NB4 (cell line): ENCODE data around the gene USH1C.

Source experiments
- MYC ChIP-seq: IDR thresholded peaks from 2 replicates; pipeline ENCODE4 v1.6.1; 2011; ENCODE audit warnings: low read depth, low read length
- POLR2A ChIP-seq: IDR thresholded peaks from 2 replicates; pipeline ENCODE4 v1.6.1; 2011; ENCODE audit warnings: mild to moderate bottlenecking; ENCODE audit not compliant: insufficient read length; ENCODE audit errors: extremely low read depth
- TF ChIP-seq, protein P1 (sequence below): IDR thresholded peaks from one replicate; pipeline ENCODE4 v1.5.1; 2012; ENCODE audit warnings: low read depth, low read length

DNA sequence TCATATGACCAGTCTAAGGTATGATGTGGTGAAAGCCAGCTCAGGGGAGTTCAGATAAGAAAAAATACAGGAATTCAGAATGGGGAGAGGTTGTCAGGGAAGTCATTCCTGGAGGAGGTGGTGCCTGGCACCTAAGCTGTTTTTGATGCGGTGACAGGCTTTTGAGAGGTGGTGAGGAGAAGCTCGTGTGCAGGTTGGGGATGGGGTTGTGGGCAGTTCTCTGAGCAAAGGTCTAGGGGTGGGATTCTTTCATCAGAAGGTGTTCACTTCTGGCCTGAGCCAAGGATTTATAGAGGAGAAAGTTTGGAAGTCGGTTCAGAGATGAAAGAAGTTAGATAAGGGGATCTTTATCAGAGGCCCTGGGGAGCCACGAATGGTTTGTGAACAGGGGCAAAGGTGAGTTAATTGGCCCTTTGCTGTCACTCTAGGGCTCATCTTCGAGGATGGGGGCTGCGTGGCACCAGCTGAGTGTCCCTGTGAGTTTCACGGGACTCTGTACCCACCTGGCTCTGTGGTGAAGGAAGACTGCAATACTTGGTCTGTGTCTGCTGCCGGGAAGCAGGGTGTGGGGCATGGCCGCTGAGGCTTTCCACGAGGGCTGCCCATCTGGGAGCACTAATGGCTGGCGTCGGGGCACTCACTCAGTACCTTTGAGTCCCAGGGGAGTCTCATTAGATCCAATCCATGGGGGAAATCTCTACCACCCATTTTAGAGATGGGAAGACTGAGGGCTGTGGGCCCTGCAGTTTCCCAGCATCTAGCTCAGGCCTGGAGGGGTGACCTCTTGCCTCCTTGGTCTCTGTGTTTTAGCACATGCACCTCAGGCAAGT is 16.3 kb upstream of the USH1C start:
- TF ChIP-seq, protein P1, sequence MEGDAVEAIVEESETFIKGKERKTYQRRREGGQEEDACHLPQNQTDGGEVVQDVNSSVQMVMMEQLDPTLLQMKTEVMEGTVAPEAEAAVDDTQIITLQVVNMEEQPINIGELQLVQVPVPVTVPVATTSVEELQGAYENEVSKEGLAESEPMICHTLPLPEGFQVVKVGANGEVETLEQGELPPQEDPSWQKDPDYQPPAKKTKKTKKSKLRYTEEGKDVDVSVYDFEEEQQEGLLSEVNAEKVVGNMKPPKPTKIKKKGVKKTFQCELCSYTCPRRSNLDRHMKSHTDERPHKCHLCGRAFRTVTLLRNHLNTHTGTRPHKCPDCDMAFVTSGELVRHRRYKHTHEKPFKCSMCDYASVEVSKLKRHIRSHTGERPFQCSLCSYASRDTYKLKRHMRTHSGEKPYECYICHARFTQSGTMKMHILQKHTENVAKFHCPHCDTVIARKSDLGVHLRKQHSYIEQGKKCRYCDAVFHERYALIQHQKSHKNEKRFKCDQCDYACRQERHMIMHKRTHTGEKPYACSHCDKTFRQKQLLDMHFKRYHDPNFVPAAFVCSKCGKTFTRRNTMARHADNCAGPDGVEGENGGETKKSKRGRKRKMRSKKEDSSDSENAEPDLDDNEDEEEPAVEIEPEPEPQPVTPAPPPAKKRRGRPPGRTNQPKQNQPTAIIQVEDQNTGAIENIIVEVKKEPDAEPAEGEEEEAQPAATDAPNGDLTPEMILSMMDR, result no peak
- no peak for TF ChIP-seq POLR2A
- TF ChIP-seq MYC, result no peak
